Urinary bladder (tissue), 4 donors: ENCODE data around the gene RTBDN. TPM values are rescaled to one million over a fixed set of nuclear protein-coding genes. Genes with fewer than 3 reads are reported as not detected.
"Not testable (repeated sequence)": the region's sequence is repeated elsewhere in the genome, so short reads cannot be mapped to it uniquely, and the experiment has no call there.

Experiments used
- DNase-seq: peaks from one replicate; pipeline ENCODE4 v3.0.0-alpha.2; 2015; ENCODE audit errors: extremely low spot score
- H3K27ac ChIP-seq: one replicate; pipeline ENCODE4 v1.5.1; 2013; ENCODE audit warnings: low read depth, mild to moderate bottlenecking, moderate library complexity
- H3K36me3 ChIP-seq: one replicate; pipeline ENCODE4 v1.6.1; 2013; ENCODE audit warnings: mild to moderate bottlenecking, moderate library complexity; ENCODE audit not compliant: insufficient read depth
- H3K4me1 ChIP-seq: one replicate; pipeline ENCODE4 v1.6.1; 2013; ENCODE audit warnings: mild to moderate bottlenecking, moderate library complexity; ENCODE audit not compliant: insufficient read depth
- H3K4me3 ChIP-seq: one replicate; pipeline ENCODE4 v1.5.1; 2013; ENCODE audit warnings: low read depth, low read length
- WGBS: extraction: QIAGEN DNeasy Blood & Tissue Kit; methylation state at CpG from one replicate; pipeline ENCODE4 v1.1.7; 2013; 5-methylcytosine and 5-hydroxymethylcytosine counted together
- polyA plus RNA-seq: library from polyadenylated mRNA; stranded (reverse); fragments of 200-250 nt; gene quantifications from one replicate; pipeline ENCODE4 v1.2.3, GENCODE V29; 2013
- total RNA-seq: library from RNA; depleted of rRNA; stranded (reverse); fragments of >200 nt; gene quantifications from one replicate; pipeline ENCODE4 v1.2.3, GENCODE V29; 2014
- donor health status: healthy with polysubstance abuse.
- donor health status: healthy.

Gene RTBDN
- total and polyA plus RNA-seq, 2 donors = 0.65 TPM; not detected in 1

DNA sequence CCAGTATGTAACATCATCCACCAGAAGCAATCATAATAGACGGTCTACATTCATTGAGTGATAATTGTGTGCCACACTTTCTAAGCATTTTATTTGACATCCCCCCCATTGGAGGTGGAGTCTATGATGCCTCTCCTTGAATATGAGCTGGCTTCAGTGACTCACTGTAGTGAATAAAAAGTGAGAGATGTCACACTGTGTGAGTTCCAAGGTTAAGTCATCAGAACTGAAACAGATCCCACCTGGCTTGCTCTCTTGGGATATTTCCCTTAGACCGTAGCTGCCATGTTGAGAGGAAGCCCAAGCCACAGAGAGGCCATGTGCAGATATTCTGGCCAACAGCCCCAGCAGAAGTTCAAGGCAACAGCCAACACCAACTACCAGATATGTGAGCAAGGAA, 12.6 kb downstream of the RTBDN start:
- H3K27ac ChIP-seq = no peak overlapping the region
- no peak for DNase-seq
- H3K4me3 ChIP-seq = no peak overlapping the region
- H3K4me1 ChIP-seq = no peaks in the 10 kb centered on the region
- 79% methylated on average over 2 of the region's 2 CpGs for WGBS
- no peaks in the 10 kb centered on the region for H3K36me3 ChIP-seq

DNA sequence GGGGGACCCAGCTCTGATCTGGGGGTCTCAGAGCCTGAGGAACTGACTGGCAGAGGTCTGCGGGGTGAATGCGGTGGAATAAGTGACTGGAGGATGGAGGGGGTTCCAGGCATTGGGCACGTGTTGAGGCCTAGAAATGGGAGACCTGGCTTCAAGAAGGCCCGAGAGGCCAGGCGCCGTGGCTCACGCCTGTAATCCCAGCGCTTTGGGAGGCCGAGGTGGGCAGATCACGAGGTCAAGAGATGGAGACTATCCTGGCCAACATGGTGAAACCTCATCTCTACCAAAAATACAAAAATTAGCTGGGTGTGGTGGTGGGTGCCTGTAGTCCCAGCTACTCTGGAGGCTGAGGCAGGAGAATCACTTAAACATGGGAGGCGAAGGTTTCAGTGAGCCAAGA, 16.6 kb downstream of the RTBDN start:
- not testable (repeated sequence) for H3K4me1 ChIP-seq, H3K4me3 ChIP-seq, H3K36me3 ChIP-seq, H3K27ac ChIP-seq, DNase-seq
- 93% methylated on average over 11 of the region's 11 CpGs for WGBS

DNA sequence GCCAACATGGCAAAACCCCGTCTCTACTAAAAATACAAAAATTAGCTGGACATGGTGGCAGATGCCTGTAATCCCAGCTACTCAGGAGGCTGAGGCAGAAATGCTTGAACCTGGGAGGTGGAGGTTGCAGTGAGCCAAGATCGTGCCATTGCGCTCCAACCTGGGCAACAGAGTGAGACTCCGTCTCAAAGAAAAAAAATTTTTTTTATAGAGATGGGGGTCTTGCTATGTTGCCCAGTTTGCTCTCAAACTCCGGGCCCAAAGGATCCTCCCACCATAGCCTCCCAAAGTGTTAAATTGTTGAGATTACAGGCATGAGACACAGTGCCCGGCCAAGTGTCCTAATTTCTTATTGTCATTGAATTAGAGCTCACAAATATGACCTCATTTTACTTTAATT, 17.2 kb downstream of the RTBDN start:
- H3K36me3 ChIP-seq = not testable (repeated sequence)

DNA sequence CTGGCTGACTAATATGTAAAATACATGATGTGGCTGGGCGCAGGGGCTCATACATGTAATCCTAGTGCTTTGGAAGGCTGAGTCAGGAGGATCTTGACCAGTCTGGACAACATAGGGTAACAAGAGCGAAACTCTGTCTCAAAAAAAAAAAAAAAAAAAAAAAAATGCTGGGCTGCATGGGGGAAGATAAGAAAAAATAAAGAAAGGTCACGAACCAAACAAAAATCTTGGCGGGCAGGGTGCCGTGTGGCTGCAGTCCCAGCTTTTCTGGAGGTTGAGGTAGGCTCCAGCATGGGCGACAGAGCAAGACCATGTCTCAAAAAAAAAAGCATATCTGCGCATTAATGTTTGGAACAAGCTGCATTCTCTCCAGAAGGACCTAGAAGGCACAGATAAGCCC, 19.3 kb downstream of the RTBDN start:
- H3K36me3 ChIP-seq = no peaks in the 10 kb centered on the region
- no peak for DNase-seq
- H3K4me3 ChIP-seq = no peak overlapping the region
- H3K27ac ChIP-seq = no peak overlapping the region
- H3K4me1 ChIP-seq = no peaks in the 10 kb centered on the region
- 90% methylated on average over 7 of the region's 7 CpGs for WGBS

More for the DNA sequence above, 17.2 kb downstream of the RTBDN start:
- 94% methylated on average over 6 of the region's 6 CpGs for WGBS
- H3K4me1 ChIP-seq, H3K27ac ChIP-seq, H3K4me3 ChIP-seq, DNase-seq: not testable (repeated sequence)

DNA sequence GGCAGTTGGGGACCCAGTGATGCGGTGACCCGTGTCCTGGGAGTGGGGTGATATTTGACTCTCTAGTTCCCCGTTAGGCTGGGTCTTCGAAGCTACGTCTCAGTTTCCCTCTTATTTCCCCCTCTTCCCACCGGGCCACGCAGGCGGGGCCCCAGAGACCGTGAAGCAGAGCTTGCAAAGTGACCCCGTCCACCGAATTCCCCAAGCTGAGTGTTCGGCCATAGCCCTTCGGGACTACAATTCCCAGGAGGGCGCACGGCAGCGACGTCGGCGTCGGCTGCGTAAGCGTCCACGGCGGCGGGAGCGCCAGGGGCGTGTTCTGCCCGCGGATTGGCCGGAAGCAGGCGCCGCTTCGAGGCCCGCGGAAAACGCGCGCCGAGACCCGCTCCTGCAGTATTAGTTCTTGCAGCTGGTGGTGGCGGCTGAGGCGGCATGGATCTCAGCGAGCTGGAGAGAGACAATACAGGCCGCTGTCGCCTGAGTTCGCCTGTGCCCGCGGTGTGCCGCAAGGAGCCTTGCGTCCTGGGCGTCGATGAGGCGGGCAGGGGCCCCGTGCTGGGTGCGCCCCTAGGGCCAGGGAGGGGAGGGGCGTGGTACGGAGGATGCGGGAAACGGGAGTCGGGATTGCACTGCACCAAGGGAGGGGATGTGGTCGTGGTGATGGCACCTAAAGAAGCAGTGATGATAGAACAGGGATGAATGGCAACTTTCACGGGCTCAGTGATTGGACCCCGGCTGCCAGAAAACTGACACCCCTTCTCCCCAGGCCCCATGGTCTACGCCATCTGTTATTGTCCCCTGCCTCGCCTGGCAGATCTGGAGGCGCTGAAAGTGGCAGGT, 27.9 kb downstream of the RTBDN start, which contains the start of gene RNASEH2A:
Gene RNASEH2A (plus strand): TSS at position 343 of the 840 bp plus-strand sequence. CDS start 90 bp downstream, at position 433.
- WGBS = 4% methylated on average over 66 of the region's 66 CpGs
- peak within 1 kb of the TSS; percentile 57 for H3K4me3 ChIP-seq
- H3K36me3 ChIP-seq = no peaks in the 10 kb centered on the region
- peak within 1 kb of the TSS; percentile 61 for H3K27ac ChIP-seq
- DNase-seq = no peak
- no peaks in the 10 kb centered on the region for H3K4me1 ChIP-seq

DNA sequence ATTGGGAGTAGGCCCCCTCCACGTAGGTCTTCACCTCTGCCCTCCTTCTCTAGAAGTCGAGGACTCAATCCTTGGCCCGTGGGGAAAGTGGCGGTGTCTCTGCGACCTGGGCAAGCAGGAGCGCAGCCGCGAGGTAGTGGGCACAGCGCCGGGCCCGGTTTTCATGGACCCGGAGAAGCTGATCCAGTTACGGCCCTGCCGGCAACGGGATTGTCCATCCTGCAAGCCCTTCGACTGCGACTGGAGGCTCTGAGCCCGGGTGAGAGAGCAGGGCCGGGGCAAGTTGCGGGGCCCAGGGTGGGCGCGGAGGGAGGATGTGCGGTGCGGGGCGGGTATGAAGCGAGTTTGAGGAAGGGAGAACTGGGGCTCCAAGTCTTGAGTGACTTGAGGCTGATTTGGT, 30.3 kb downstream of the RTBDN start:
- 92% methylated on average over 26 of the region's 26 CpGs for whole genome bisulfite sequencing

DNA sequence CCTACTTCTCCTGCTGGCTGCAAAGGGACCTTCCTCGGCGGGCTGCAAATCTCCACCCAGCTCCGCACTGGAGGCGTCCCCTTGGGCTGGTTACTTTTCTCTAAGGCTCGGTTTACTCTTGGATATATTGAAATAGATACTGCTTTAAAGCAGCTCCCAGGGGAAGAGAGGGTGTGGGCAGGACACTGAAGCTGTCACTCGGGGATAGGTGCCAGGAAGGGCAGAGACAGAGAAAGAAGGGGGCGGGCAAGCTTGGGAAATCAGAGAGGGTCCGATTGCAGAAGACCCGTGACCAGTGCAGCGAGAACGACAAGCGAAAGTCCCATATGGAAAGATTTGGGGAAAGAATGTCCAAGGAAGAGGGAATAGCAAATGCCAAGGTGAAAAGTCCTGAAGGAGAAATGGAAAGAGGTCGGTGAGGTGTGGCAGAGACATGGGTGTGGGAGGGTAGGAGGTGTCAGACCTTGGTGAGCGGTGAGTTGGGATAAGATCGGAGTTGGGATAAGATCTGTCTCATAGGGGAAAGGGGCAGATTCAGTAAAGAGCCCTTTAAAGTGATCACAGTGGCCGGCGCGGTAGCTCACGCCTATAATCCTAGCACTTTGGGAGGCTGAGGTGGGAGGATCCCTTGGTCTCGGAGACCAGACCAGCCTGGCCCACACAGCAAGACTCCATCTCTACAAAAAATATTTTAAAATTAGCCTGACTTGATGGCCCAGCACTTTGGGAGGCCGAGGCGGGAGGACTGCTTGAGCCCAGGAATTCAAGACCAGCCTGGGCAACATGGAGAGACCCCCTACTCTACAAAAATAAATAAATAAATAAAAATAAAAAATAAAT, 31.9 kb downstream of the RTBDN start:
- Histone ChIP-seq H3K4me3 (peak overlapping the region; percentile 78), H3K27ac (no peak overlapping the region)
- 42% methylated on average over 22 of the region's 22 CpGs for WGBS

More for the DNA sequence above, 30.3 kb downstream of the RTBDN start:
- Histone ChIP-seq H3K27ac (no peak overlapping the region), H3K36me3 (no peaks in the 10 kb centered on the region), H3K4me3 (no peak overlapping the region), H3K4me1 (no peaks in the 10 kb centered on the region)
- DNase-seq = no peak

DNA sequence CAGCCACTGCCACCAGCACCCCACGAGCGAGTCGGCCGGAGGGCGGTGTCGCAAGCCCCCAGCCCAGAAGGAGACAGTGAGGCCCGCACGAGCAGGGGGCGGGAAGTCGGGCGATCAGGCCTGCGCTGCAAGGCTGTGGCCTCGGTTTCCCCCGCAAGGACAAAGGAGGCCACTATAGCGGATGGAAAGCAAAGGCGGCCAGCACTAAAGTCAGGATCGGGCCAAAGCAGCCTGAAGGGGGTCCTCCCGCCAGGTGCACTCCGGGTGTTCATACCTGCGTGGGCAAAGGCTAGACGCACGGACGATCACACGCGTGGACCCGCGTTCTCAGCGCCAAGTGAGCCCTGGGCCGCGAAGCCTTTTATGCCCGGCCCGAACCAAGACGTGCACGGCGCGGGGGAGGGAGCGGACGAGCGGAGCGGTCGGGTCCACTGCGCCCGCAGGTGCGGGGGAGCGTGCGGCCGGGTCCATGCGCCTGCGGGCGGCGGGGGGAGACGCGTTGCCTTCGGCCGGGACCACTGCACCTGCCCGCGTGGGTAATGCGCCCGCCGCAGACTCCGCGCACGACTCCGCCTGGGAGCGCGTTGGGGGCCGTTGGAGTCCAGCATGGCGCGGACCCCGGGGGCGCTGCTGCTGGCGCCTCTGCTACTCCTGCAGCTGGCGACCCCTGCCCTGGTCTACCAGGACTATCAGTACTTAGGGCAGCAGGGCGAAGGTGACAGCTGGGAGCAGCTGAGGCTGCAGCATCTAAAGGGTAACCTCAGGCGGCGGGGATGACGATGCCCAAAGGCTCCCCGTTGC, 32.7 kb downstream of the RTBDN start, which contains the start of the genes PRDX2 and THSD8:
Gene PRDX2 (minus strand): TSS at position 335 of the 801 bp plus-strand sequence. CDS start 539 bp downstream, outside the sequence.
Gene THSD8 (plus strand): TSS at position 604 of the 801 bp plus-strand sequence. CDS start 3 bp downstream, at position 607.
- WGBS = under 1% methylated on average over 78 of the region's 78 CpGs
- no peaks in the 10 kb centered on the region for H3K4me1 ChIP-seq
- DNase-seq = no peak
- H3K36me3 ChIP-seq = no peaks in the 10 kb centered on the region
- H3K4me3 ChIP-seq = peak within 1 kb of the TSS; percentile 78
- peak within 1 kb of the TSS; percentile 33 for H3K27ac ChIP-seq

More for the DNA sequence above, 31.9 kb downstream of the RTBDN start:
- no peaks in the 10 kb centered on the region for H3K4me1 ChIP-seq
- DNase-seq = no peak
- H3K36me3 ChIP-seq = no peaks in the 10 kb centered on the region

DNA sequence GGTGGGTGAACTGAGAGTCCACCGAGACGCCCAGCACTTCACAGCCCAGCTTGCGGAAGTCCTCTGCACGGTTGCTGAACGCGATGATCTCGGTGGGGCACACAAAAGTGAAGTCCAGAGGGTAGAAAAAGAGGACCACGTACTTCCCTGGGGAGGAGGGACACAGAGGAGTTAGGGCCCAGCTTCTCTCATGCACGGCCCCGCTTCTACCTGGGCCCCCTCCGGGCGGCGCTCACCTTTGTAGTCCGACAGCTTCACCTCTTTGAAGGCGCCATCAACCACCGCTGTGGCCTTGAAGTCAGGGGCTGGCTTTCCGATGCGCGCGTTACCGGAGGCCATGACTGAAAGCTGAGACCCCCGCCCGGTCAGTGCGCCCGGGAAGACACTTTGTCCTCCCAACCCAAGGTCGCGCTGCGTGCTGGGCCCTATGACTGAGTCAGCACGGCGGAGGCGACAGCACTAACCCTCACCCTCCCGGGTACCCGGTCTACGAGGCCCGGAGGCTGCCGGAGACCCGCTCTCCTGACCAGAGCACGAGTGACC, 33.4 kb downstream of the RTBDN start:
- no peaks in the 10 kb centered on the region for H3K36me3 ChIP-seq
- H3K27ac ChIP-seq = peak overlapping the region; percentile 33
- no peaks in the 10 kb centered on the region for H3K4me1 ChIP-seq
- peak overlapping the region; percentile 78 for H3K4me3 ChIP-seq
- DNase-seq = no peak
- WGBS = 9% methylated on average over 38 of the region's 38 CpGs

DNA sequence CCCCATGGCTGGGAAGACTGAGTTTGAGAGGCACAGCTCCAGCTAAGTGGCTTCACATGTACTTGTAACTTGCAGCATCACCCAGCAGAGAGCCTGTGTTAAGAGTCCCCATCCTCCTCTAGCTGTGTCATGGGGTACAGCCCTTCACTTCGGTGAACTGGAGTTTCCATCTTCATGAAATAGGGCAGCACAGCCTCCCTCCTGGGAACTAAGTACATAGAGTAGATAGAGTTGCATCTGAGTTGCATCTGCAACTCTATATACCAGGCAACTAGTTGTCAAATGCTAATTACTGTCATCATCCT, 34.0 kb downstream of the RTBDN start:
- no peak overlapping the region for H3K27ac ChIP-seq
- no peak overlapping the region for H3K4me3 ChIP-seq
- 88% methylated on average over 1 of the region's 1 CpG for WGBS
- no peak for DNase-seq
- no peaks in the 10 kb centered on the region for H3K36me3 ChIP-seq
- no peaks in the 10 kb centered on the region for H3K4me1 ChIP-seq

DNA sequence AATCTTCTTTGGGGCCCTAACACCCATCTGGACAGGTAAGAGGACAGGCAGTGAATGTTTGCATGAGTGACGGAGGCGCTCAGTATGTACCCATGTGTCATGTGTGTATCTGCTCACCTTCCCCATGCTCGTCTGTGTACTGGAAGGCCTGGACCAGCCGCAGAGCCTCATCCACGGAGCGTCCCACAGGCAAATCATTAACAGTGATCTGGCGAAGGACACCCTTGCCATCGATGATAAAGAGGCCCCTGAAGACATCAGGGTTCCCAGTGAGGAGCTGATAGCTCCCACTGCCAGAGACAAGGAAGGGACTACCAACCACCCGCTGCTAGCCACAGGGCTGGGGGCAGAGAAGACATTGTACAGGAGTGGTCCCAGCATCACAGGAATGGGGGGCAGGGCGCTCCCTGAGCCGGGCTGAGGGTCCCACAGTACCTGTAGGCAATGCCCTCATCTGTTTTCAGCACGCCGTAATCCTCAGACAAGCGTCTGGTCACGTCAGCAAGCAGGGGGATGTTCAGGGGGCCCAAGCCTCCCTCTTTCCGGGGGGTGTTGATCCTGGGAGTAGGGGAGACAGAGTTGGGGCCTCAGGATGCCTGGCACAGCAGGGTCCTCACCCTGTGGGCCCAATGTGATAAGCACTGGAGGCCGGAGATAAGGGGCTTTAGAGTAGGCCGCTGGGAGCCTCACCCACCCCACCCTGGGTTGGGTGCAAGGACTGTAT, 34.5 kb downstream of the RTBDN start:
- Histone ChIP-seq H3K27ac (no peak overlapping the region), H3K36me3 (no peaks in the 10 kb centered on the region), H3K4me3 (no peak overlapping the region), H3K4me1 (no peaks in the 10 kb centered on the region)
- WGBS = 90% methylated on average over 18 of the region's 18 CpGs
- DNase-seq = no peak

DNA sequence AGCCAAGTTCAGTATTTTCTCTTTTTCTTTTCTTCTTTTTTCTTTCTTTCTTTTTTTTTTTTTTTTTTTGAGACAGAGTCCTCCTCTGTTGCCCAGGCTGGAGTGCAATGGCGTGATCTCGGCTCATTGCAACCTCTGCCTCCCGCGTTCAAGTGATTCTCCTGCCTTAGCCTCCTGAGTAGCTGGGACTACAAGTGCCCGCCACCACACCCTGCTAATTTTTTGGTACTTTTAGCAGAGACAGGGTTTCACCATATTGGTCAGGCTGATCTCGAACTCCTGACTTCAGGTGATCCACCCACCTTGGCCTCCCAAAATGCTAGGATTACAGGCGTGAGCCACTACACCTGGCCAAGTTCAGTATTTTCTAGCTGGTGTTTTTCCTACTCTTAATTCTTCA, 36.8 kb downstream of the RTBDN start:
- H3K27ac ChIP-seq, H3K4me3 ChIP-seq, H3K4me1 ChIP-seq, DNase-seq, H3K36me3 ChIP-seq: not testable (repeated sequence)
- WGBS = 93% methylated on average over 7 of the region's 7 CpGs
